Activated naive CD4-positive, alpha-beta T cell treated with anti-CD3 and anti-CD28 coated beads, Interleukin-2, amount 50 U/mL, for 16 hours (primary cell): Measurements from ENCODE around the gene AGAP1.

Experiments used
- DNase-seq: peaks from one replicate; pipeline ENCODE4 v3.0.0-alpha.2; 2020

AGAP1 gene

DNA sequence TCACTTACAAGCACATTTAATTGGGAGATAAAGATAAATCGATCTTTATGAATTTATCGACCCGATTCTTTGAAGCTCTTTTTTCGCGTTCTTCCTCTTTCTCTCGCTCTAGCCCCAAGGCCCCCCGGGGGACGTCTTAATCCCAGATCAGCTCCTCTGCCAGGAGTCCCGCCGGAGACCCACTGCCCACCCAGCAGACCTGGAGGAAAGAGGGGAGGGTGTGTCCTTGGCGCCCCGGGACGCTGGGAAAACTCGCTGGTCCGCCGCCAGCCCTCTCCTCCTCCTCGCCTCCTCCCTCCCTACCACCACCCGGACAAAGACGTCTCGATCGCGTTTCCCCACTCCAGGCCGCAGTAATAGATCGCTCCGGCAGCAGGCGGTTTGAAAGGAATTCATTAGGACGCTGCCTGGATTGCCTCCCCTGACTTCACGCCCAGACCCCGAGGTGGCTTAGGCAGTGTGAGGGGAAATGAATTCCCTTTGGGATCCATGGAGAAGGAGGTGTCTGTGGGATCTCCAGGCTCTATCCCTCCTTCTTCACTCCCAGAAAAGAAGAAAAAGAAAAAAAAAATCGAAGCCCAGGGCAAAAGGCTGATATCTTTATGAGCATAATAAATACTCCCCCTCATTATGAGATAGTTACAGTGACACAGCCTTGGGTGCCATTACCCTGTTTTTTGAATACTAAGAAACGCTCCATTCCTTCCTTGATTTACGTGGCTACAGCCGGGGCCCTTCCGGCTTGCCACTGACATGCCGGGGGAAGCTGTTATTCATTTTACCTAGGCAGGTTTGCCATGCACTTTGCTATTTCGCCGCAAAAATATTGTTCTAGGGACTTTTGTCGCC, 676.1 kb downstream of the AGAP1 start:
- DNase-seq: no peak

DNA sequence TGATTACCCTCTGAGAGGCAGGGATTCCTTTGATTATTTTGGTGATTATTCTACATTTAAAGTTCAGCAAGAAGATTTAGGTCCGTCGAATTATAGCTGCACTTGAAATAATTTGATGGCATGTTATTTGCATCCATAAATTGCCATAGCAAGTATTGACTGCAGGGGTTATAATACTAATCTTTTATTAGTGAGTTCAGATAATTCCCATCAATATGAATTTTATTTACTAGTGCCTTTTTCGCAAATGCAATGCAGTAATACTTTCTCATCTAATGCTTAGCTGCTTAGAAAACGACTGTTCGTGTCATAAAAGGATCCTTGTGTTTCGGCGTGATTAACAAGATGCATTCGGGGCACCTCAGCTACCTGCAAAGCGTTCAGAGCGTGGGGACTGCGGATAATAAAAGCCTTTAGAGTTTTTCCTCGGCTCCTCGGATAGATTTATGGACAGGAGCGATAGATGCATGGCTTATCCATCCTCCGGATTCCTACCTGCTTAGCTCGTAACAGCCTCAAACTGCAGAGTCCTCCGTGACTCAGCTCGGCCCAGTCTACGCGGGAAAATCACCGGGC, 676.8 kb downstream of the AGAP1 start:
- no peak for DNase-seq

DNA sequence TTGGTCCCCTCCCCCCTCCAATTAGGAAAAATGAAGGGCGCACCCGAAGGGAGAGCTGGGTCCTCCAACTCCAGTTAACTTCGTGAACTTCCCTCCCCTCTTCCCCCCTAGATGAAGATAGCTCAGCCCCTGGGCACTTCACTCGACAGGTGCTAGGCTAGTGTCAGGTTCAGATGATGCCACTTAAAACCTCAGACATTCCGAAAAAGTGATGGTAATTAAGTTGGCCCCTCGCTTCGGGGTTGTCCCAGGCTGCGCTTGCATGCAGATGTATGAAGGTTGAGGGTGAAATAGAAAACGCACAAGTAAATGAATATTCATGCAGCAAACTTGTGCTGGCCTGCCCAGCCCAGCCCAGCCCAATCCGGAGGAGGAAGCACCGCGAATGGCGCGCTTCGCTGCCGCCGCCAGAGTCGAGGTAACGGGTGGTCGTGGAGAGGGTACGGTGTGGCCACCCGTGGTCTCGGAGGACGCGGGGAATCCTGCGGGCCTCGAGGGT, 677.4 kb downstream of the AGAP1 start:
- DNase-seq: no peak

DNA sequence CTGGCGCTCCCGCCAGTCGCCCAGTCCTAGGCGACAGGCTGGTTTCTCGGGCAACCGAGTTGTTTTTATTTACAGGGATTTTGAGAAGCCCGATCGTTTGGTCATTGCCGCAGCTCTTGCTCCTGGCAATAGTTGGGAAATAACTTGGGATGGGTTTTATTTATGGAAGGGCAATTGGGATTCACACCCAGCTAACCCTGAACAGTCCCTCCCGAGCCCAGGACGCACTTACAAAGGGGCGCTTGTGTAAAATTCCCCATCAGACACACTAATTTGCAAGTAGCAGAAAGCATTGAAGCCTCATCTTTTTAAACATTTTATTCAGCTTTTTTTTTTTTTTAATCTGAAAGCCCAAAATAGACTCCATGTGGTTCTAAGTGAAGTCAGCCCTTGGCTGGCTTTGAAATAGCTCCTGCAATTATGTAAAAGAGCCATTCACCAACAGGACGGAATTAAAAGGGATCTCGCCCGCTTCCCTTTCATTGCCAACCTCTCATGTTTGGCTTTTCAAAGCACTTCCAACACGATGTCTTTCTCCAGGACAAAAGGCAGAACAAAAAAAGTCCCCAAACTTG, 677.9 kb downstream of the AGAP1 start:
- DNase-seq: no peak

DNA sequence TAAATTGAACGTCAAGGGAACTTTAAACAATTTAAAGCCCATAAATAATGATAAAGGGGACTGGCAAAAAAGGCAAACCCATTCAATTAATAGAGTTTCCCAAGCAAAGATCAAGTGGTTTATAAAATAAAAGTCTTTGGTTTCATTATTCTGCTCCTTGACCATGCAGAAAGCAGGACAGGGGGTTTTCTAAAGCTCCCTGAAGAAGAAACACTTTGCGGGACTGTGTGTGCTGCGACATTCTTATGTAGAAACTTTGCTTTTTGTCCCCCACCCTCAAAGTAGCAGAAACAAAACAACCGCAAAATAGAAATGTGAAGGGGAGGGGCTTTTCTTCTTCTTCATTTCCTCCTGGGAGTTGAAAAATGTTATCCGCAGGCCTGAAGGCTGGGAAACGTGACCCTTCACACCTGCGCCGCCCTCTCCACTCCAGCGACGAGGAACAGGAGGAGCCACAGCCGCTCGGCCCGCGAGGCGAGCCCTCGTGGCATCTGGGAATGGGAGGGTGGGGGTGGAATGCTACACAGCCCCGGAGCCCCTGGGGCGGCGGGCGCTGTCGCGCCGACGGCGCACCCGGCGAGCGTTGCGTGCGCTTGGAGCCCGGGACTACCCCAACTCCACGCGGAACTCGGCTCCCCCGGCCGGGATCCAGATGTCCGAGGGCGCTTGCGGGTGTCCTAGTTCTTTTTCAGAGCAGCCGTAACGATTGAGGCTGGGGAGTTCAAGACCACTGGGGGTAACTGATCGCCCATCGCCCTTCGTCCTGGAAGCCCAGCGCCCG, 678.6 kb downstream of the AGAP1 start:
- no peak for DNase-seq

DNA sequence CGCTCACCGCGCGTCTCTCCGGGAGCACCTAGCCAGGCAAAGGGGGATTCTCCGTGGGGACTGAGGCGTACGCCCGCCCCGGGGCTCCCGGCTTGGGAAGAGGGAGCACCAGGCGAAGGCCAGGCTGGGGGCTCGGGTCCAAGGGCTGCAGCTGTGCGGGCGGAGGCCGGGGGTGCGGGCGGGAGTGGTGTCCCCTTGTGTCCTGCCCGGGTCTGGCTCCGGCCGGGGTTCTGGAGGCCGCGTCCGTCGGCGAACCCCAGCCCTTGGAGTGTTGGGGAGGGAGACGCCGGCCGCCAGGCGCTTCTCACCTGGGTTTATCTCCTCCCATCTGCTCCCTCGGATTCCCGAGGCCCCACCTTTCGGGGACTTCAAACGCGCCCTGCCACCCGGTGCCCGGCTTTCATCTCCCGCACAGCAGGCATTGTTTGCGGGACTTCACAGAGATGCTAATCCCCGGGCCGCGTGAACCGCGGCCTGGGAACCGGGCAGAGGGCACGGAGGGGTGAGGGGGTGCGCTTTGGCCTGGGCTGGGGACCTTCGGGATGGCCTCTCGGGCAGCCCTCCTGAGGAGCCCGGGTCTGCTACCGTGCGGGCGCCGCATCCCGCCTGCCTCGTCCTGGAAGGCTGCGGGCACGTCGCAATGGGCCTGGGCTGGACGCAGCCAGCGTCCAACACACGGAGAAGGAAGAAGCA, 679.3 kb downstream of the AGAP1 start:
- no peak for DNase-seq

DNA sequence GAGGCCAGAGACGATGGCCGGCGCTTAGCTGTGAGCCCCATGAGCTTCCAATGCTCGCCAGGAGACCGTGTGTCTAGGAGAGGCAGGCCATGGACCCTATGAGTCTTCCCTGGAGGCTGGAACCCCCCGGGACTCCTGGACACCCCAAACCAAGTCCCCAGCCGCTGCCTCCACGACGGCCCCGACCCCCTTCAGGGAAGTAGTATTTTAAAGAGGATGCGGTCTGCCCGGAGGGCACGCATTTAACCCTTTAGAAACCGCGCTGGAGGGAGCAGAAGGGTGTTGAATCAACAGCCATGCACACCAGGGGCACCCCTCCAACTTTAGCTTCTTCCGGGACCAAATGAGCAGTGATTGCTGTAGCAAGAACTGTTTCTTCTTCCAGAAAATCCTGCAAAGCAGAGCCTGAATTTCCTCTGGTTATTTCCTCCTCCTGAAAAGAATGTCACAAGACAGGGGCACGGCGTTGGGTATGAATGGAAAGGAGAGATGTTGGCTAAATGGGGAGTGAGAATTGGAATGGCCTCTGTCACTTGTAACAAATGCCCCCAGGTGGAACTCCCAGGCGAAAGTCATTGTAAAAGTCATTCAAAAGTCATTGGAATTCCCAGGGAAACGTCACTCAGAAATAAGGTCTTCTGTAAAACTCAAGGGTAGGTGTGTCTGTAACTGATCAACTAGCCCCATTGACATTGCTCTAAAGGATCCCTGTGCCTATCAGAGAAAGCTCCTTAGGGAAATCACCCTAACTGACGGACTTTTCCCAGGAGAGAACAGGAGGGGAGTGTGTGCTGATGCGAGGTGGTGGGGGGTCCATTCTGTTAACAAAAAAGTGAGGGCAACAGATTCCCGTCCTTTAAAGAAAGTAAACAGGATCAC, 680.1 kb downstream of the AGAP1 start:
- no peak for DNase-seq

DNA sequence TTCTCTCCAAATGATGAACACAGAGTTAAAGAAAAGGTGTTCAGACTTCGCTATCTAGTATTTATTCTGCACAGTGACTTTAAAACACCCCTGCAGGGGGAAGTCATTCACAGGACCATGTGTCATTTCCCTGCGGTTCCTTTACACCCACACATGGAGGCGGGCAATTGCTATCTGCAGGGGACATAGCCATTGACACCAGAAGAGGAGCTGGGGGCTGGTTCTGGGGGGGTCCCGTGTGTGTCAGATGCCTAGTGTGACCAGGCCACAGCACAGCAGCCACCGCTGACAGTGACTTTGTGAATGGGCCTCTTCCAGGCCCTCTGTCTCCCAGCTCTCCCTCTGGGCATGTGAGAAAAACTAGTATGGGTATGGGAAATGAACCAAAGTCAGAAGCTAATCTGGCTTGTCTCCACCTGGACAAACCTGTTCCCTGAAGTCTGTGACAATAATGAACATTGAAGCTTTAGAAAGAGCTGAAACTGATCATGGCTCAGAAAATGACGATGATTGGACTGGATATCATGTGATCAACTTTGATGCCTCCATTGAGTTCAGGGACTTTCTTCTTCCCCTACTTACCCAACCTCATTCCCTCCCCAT, 681.8 kb downstream of the AGAP1 start:
- DNase-seq: no peak

DNA sequence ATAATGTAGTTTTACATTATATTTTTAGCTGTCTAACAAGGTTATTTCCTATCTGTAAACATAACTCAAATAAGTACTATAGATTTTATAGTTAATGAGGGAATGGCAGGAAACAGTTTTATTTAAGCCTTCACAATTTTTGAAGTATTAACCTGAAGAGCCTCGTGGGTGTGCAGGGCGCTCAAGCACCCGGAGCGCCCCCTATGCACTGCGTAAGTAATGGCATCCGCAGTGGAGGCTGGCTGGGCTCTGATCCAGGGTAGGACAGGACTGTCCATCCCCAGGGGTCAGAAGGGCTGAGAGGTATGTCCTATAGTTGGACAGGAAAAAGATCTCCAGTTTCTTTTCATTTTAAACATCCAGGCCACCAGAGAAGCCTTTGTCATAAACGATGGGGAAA, 682.6 kb downstream of the AGAP1 start:
- DNase-seq: no peak

DNA sequence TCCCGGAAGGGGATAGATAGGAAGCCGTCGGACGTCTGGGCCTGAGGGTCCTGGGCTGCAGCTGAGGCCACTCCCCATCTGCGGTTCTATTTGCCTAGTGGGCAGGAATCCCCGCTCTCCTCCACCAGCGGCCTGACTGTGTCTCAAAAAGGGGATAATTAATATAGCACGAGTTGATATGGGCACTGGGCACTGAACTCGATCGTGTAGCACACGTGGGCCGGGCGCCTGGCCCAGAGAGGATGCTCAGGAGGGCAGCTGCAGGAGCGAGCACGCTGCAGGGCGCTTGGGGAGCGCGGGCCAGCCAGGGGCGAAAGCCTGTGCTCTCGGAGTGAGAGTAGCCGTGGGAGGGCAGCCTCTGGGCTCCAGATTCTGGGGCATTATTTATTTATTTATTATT, 683.1 kb downstream of the AGAP1 start:
- DNase-seq: no peak

DNA sequence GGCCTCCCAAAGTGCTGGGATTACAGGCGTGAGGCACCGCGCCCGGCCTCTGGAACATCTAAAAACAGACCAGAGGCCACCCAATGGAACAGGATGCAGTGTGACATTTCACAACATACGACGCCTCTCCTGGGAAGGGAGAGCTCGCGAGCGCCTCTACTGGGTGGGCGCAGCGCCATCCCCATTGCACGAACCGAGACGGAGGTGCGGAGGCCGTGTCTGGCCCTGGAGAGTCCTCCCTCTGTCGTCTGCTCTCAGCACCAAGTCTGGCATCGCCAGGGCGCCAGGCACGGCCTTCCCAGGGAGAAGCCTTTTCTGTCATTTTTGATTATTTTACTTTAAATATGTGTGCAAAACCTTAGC, 683.7 kb downstream of the AGAP1 start:
- no peak for DNase-seq

DNA sequence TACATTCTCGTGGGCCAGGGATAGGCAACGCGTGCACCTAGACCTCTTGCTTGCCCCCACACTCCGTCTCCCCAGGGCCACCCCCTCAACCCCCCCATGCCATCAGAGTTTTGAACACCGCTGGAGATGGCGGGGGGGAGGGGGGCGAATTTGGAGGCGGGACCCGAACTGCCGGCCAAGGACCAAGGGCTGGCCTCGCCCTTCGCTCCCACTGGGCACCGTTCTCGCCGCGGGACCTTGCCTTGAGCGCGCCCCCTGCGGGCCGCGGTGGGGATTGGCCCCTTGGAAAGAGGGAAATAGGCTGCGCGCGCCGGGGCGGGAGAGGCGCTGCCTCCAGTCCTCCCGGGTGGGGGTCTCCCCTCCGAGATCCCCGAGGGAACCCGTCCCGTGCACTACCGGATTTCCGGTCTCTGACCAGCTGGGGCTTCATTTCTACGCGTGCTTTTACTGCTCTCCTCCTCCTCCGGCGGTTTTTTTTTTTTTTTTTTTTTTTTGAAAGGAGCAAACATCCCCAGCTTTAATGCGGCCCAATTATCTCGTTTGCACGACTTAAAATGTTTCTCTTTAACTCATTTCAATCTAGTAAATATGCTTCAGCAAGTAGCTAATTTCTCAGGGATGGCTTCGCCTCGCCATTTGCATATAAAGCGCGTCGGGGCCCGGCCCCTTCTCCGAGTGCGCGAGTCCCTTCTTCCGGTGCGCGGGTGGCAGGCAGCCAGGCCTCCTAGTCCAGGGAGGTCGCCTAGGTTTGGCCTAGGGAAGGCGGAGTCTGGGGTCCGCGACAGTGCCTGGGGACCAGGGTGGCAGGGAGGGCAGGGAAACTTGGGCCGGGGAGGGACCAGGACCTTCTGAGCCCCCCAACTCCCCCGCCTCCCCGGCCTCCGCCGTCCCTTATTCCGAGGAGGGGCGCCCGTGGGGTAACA, 684.4 kb downstream of the AGAP1 start:
- DNase-seq: no peak

DNA sequence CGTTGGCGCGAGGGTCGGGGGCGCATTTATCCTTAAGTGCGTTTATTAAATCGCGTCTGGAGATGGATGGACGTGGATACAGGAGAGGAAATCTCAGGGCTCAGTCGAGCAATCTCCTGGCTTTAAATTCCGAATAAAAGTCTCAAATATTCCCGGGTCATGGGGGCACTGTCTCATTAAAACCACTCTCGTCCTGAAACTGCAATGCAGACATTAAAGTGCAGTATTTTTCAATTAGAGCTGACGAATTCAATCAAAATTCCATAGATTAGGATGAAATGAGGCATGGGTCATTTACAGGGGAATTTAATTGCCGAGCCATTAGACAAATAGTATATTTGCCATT, 685.0 kb downstream of the AGAP1 start:
- DNase-seq: no peak

DNA sequence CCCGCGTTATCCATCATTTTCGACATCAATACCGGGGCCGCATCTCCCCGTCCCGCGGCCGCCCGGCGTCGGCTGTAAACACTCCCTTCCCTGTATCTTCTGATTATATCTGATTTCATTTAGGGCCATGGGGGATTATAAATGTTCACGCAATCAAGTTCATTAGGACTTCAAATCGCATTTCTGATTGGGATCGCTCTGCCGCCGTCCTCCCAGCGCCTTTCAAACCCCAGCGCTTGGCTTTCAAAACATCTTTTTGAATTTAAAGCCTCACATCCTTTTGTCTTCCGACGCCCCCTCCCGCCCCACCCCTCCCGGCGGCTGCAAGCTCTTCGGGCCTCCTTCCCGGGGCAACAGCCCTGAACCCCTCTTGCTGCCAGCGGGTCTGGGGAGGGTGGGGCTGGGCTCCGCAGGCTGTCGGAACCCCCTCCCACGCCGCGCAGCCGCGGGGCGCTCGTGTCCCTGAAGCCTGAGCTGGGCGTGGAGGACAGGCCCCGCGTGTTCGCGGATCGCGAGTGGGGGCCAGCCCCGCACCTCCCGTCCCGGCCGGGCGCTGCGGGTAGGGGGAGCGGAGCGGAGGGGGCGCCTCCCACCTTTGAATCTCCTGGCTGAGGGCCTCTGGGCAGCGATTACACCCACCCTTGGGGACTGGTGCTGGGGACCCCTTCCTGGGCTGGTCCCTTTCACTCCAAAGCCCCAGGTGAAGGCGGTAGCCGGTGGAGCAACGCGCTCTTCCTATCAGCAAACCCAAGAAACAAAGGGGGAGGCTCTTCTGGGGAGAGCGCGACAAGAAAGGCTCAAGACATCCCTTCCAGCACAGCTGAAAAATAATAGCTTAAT, 685.6 kb downstream of the AGAP1 start:
- DNase-seq: no peak

DNA sequence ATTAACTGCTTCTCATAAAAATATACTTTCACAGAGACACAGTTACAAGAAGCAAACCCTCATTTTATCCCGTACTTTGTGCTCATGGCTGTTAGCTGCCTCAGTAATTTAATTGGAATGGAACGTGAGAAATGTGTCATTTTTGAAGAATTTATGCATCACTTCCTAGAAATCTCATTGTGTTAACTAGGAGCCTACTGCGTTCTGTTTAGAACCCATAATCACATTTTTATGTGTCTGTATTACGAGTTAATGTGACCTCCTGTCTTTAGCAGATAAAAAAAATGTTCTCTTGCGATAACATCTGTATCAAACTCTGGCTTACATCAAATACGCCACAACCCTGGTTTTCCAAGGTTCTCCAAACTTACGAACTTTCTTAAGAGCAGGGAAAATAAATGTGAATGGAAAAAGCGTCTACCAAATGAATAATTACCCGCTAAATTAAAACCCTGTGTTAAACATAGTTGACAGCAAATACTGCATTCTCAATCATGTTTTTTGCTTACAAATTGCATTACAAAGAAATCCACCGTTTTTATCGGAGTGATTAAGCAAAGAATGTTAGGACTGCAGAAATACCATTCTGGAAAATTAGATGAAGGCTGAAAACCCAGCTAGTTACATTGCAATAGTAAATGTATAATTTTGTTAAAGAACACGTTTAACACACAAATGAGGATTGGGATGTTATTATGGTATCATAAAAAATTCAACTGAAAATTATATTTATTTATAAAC, 686.4 kb downstream of the AGAP1 start:
- DNase-seq: no peak

DNA sequence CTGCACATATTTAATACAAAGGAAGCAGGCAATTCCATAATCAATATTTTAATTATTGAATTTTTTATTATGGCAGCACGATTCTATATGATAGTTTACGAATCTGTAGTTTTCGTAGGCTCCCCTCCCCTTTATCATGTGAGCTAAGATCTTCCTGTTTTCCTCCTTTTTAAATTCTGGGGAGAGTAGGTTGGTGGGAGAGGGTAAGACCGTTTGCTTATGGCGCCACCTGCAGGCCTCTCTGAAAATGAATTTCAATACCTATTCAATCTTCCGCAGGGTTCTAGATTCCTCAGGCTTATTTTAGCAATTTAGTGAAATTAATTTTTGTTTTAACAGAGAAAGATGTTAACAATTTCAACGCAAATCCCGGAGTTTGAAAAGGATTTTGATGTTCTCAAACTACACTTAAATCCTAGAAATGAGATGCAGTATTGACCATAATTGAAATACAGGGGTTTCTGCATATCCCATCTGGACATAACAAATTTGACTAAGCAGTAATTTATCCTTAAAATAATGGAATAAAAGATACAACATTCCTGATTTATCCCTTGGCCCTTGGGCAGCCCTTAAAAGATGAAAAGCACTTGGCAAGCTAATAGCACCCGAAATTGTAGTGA, 687.1 kb downstream of the AGAP1 start:
- DNase-seq: no peak
